HepG2 (cell line): ENCODE results near the gene XPOT. TPM values are rescaled to one million over a fixed set of nuclear protein-coding genes. Genes with fewer than 3 reads are reported as not detected.

Experiments
- ARID2 ChIP-seq: sonication (generic); formaldehyde crosslinking; IDR thresholded peaks from 2 replicates; pipeline ENCODE4 v1.8.1; 2022; ENCODE audit warnings: mild to moderate bottlenecking, missing genetic modification reagents, borderline replicate concordance
- ETV5 ChIP-seq: IDR thresholded peaks from 2 replicates; pipeline ENCODE4 v1.6.1; 2018; ENCODE audit warnings: missing biosample characterization, missing genetic modification reagents, inconsistent platforms, borderline replicate concordance
- GATA4 ChIP-seq: sonication (generic); IDR thresholded peaks from 2 replicates; pipeline ENCODE4 v1.6.1; 2016; ENCODE audit warnings: antibody characterized with exemption, low read depth, borderline replicate concordance
- HES4 ChIP-seq: sonication (generic); formaldehyde crosslinking; IDR thresholded peaks from 2 replicates; pipeline ENCODE4 v1.9.0; 2021; ENCODE audit warnings: mild to moderate bottlenecking, missing genetic modification reagents, borderline replicate concordance
- HNRNPLL ChIP-seq: fragments of 200-400 bp; formaldehyde crosslinking; IDR thresholded peaks from 2 replicates; pipeline ENCODE4 v1.6.1; 2017; ENCODE audit warnings: mild to moderate bottlenecking, low read depth, low read length; ENCODE audit not compliant: poor library complexity, severe bottlenecking
- YEATS4 ChIP-seq: sonication (generic); formaldehyde crosslinking; IDR thresholded peaks from 2 replicates; pipeline ENCODE4 v1.4.0; 2020; ENCODE audit warnings: missing genetic modification reagents, borderline replicate concordance
- ZNF260 ChIP-seq: sonication (generic); formaldehyde crosslinking; IDR thresholded peaks from 2 replicates; pipeline ENCODE4 v1.4.0; 2020; ENCODE audit warnings: missing genetic modification reagents, low read depth, mild to moderate bottlenecking, borderline replicate concordance
- ZNF576 ChIP-seq: sonication (generic); formaldehyde crosslinking; IDR thresholded peaks from 2 replicates; pipeline ENCODE4 v1.4.0; 2020; ENCODE audit warnings: mild to moderate bottlenecking, missing genetic modification reagents
- polyA plus RNA-seq, 8 experiments: library from polyadenylated mRNA; depleted of rRNA in 3 of 8; stranded (reverse) in 7 of 8; unstranded in 1 of 8; fragments of >200 nt; fragmentation: Illumina TruSeq in 4 of 8; extraction: Trizol in 4 of 8; gene quantifications; 2 replicates each; pipeline versions ENCODE4 v1.2.1 to v1.2.3, GENCODE V29; 2011 to 2016; ENCODE audit warnings: low read depth in 4 of 8, missing spikeins in 1 of 8, mixed read lengths in 1 of 8; ENCODE audit not compliant: insufficient read depth in 1 of 8
- total RNA-seq, 5 experiments: library from RNA; depleted of rRNA; stranded (reverse); fragments of >200 nt; fragmentation: Illumina TruSeq; extraction: Trizol; gene quantifications; 2 replicates each; pipeline ENCODE4 v1.2.3, GENCODE V29; 2016; ENCODE audit warnings: low read depth in 1 of 5
- TF ChIP-seq, protein P1 (sequence below): sonication (generic); formaldehyde crosslinking; IDR thresholded peaks from 2 replicates; pipeline ENCODE4 v1.5.0; 2020; ENCODE audit warnings: missing genetic modification reagents
- TF ChIP-seq, protein P2 (sequence below): IDR thresholded peaks from 2 replicates; pipeline ENCODE4 v1.6.1; 2016; ENCODE audit warnings: low read depth, missing genetic modification reagents, missing compliant biosample characterization
- TF ChIP-seq, protein P3 (sequence below): sonication (generic); formaldehyde crosslinking; IDR thresholded peaks from 2 replicates; pipeline ENCODE4 v1.9.0; 2022; ENCODE audit warnings: missing genetic modification reagents, mild to moderate bottlenecking, borderline replicate concordance
- TF ChIP-seq, protein P4 (sequence below): IDR thresholded peaks from 2 replicates; pipeline ENCODE4 v1.6.1; 2016; ENCODE audit warnings: mild to moderate bottlenecking

Gene XPOT
- total and polyA plus RNA-seq, 2 of the 13 experiments (the other 11 are each of a cell fraction or from before 2014, with no cell fraction given): 93.8 to 102 TPM

DNA sequence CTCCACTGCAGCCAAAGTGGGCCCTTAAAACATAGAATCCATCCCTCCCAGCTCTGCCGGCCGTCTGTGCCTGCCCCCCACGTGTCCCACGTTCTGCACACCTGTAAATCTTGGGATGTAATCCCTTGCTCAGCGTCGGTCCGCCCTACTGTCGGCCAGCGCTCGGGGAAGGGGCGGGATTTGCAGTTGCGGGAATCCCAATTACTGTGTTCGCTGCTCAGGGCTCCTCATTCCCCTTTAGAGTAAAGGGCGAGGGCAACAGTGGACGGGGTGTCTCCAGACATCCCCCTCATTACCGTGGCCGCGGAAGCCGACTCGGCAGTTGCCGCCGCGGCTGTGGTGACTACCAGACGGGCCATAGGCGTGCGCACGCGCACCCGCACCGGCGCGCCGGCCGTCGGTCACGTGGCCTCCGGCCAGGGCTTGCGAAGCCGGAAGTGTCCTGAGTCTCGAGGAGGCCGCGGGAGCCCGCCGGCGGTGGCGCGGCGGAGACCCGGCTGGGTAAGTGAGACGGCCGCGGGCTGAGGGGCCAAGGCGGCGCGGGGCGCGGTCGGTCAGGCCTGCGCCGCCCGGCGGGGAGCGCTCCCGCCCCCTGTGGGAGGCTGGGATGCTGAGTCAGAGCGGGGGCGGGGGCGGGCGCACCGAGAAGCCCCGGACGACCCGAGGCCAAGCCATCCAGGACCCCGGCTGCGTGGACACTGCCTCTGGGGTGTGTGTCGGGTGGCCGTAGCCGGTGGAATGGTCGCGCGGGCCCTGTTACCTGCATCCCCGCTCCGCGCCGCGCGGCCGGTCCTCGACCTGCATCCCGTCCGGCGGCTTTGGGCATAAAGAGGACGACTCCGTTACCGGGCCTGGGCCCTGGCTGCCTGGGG is 47.7 kb downstream of the XPOT start, which contains the start of gene TBK1 (continued):
- TF ChIP-seq HES4 (CRISPR knock-in tag) (peak; percentile 57; the same call in 1 of the 2 replicates), ZNF260 (CRISPR knock-in tag) (no peak), ARID2 (CRISPR knock-in tag) (peak; percentile 67; the same call in 1 of the 2 replicates), ZNF576 (CRISPR knock-in tag) (no peak), YEATS4 (CRISPR knock-in tag) (peak; percentile 87), HNRNPLL (peak; percentile 43), ETV5 (CRISPR knock-in tag) (peak; percentile 77; the same call in 1 of the 2 replicates), GATA4 (0 out of 2 replicates have a peak, but pooled peaks have one; percentile 12)
- TF ChIP-seq, protein P1, sequence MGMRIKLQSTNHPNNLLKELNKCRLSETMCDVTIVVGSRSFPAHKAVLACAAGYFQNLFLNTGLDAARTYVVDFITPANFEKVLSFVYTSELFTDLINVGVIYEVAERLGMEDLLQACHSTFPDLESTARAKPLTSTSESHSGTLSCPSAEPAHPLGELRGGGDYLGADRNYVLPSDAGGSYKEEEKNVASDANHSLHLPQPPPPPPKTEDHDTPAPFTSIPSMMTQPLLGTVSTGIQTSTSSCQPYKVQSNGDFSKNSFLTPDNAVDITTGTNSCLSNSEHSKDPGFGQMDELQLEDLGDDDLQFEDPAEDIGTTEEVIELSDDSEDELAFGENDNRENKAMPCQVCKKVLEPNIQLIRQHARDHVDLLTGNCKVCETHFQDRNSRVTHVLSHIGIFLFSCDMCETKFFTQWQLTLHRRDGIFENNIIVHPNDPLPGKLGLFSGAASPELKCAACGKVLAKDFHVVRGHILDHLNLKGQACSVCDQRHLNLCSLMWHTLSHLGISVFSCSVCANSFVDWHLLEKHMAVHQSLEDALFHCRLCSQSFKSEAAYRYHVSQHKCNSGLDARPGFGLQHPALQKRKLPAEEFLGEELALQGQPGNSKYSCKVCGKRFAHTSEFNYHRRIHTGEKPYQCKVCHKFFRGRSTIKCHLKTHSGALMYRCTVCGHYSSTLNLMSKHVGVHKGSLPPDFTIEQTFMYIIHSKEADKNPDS: 0 out of 2 replicates have a peak, but pooled peaks have one; percentile 20
- TF ChIP-seq, protein P2, sequence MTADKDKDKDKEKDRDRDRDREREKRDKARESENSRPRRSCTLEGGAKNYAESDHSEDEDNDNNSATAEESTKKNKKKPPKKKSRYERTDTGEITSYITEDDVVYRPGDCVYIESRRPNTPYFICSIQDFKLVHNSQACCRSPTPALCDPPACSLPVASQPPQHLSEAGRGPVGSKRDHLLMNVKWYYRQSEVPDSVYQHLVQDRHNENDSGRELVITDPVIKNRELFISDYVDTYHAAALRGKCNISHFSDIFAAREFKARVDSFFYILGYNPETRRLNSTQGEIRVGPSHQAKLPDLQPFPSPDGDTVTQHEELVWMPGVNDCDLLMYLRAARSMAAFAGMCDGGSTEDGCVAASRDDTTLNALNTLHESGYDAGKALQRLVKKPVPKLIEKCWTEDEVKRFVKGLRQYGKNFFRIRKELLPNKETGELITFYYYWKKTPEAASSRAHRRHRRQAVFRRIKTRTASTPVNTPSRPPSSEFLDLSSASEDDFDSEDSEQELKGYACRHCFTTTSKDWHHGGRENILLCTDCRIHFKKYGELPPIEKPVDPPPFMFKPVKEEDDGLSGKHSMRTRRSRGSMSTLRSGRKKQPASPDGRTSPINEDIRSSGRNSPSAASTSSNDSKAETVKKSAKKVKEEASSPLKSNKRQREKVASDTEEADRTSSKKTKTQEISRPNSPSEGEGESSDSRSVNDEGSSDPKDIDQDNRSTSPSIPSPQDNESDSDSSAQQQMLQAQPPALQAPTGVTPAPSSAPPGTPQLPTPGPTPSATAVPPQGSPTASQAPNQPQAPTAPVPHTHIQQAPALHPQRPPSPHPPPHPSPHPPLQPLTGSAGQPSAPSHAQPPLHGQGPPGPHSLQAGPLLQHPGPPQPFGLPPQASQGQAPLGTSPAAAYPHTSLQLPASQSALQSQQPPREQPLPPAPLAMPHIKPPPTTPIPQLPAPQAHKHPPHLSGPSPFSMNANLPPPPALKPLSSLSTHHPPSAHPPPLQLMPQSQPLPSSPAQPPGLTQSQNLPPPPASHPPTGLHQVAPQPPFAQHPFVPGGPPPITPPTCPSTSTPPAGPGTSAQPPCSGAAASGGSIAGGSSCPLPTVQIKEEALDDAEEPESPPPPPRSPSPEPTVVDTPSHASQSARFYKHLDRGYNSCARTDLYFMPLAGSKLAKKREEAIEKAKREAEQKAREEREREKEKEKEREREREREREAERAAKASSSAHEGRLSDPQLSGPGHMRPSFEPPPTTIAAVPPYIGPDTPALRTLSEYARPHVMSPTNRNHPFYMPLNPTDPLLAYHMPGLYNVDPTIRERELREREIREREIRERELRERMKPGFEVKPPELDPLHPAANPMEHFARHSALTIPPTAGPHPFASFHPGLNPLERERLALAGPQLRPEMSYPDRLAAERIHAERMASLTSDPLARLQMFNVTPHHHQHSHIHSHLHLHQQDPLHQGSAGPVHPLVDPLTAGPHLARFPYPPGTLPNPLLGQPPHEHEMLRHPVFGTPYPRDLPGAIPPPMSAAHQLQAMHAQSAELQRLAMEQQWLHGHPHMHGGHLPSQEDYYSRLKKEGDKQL: no peak
- TF ChIP-seq, protein P3, sequence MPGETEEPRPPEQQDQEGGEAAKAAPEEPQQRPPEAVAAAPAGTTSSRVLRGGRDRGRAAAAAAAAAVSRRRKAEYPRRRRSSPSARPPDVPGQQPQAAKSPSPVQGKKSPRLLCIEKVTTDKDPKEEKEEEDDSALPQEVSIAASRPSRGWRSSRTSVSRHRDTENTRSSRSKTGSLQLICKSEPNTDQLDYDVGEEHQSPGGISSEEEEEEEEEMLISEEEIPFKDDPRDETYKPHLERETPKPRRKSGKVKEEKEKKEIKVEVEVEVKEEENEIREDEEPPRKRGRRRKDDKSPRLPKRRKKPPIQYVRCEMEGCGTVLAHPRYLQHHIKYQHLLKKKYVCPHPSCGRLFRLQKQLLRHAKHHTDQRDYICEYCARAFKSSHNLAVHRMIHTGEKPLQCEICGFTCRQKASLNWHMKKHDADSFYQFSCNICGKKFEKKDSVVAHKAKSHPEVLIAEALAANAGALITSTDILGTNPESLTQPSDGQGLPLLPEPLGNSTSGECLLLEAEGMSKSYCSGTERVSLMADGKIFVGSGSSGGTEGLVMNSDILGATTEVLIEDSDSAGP: peak; percentile 67; the same call in 1 of the 2 replicates
- TF ChIP-seq, protein P4, sequence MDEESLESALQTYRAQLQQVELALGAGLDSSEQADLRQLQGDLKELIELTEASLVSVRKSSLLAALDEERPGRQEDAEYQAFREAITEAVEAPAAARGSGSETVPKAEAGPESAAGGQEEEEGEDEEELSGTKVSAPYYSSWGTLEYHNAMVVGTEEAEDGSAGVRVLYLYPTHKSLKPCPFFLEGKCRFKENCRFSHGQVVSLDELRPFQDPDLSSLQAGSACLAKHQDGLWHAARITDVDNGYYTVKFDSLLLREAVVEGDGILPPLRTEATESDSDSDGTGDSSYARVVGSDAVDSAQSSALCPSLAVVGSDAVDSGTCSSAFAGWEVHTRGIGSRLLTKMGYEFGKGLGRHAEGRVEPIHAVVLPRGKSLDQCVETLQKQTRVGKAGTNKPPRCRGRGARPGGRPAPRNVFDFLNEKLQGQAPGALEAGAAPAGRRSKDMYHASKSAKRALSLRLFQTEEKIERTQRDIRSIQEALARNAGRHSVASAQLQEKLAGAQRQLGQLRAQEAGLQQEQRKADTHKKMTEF (CRISPR knock-in tag): peak; percentile 34; the same call in 1 of the 2 replicates
